Stimulated activated CD4-positive, alpha-beta T cell treated with anti-CD3 and anti-CD28 coated beads, Interleukin-4, amount 100 ng/mL, for 24 hours (primary cell): ENCODE measurements around the gene OPA3.

Experiments used
- DNase-seq: peaks from one replicate; pipeline ENCODE4 v3.0.0-alpha.2; 2020

OPA3 gene

DNA sequence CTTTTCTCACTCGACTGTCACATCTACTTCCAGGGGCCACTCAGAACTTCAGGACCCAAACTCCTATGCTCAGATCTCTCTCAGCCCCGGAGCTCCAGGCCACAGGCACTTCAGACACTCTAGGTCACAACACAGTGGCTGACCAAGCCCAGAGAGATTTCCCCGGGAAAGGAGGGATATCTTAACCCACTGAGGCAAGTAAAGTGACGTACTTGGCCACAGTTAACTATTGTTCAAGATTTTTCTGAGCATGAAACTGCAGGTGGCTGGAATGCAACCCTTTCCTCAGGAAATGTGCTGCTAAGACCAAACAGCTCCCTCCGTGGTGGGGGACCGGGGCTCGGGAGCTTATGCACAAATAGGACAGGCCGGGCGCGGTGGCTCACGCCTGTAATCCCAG lies 23.9 kb downstream of the OPA3 start:
- DNase-seq, result no peak

GRCh38 chr19:45560038-45560437 lies 24.6 kb downstream of the OPA3 start:
- DNase-seq, result no peak

DNA sequence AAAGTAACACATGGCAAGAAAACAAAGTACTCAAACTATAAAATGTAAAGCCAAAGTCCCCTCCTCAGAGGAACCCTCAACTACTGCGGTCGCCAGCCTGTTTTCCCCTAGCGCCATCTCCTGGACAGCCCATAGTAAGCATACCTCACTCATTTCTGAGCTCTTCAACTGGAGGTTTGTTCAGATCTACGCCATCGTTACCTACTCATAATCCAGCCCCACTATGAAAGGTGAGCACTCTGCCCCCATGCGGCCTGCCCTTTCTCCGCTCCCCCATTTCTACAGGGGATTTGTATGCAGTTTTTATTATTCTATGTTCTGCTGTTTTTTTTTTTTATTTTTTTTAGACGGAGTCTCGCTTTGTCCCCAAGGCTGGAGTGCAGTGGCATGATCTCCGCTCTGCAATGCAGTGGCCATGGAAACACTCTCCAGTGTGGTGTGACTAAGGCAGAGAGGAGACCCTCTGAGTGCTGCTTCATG lies 26.2 kb downstream of the OPA3 start:
- DNase-seq, result peak; percentile 63

DNA sequence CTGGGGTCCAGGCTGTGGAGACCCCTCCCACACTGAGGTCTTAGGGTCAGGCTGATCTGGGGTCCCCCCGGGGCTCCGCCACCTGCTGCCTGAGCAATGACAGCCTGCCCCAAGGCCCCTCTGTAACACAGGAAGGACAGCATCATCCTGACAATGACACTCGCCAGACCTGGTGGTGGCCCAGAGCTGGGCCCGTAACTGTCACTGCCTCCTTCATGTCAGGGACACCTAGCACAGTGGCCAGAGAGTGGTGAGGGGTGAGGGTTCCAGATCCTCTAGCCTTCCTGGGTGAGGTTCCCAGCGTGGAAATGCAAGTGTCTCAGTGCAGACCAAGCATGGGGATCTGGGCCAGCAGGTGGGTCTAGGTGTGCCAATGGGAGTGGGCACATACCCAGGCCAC lies 27.8 kb downstream of the OPA3 start:
- no peak for DNase-seq

DNA sequence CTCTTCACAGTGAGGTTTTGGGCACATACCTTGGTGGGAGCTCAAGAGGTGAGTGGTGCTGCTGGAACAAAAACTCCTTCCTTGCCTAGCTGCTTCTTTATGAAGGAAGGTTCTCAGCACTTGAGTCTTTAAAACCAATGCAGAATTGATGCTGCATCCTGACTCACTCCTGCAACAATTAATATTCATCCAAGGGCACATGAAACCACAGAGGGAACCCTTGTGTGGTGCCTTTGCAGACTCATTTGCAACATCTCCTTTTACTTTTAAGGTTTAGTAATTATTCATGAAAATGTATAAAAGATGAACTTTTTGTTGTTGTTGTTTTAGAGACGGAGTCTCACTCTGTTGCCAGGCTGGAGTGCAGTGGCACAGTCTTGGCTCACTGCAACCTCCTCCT lies 30.1 kb downstream of the OPA3 start:
- DNase-seq, result no peak

DNA sequence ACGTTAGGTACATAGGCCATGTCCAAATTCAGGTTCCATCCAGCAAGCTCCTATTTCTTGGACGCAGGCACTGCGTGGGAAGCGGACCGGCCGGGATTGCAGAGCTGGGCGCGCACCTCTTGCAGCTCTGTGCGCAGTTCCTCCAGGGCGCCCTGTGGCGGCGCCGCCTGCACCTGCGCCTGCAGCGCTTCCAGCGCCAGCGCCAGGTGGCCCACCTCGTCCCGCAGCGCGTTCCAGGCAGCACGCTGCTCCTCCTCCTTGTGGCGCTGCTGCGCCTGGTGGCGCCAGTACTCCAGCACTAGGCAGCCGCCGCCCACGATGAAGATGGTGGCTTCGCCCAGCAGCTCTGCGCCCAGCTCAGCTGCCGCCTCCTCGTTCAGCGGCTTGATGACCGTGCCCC lies 31.1 kb downstream of the OPA3 start:
- DNase-seq, result no peak

GRCh38 chr19:45547965-45548609 lies 36.5 kb downstream of the OPA3 start:
- no peak for DNase-seq

GRCh38 chr19:45547211-45547770 lies 37.3 kb downstream of the OPA3 start:
- no peak for DNase-seq

GRCh38 chr19:45542234-45542668 lies 42.4 kb downstream of the OPA3 start:
- no peak for DNase-seq

- no peak for DNase-seq
Measured at GRCh38 chr19:45539459-45539858, 45.1 kb downstream of the OPA3 start.

GRCh38 chr19:45531349-45531748 lies 53.3 kb downstream of the OPA3 start:
- DNase-seq, result no peak

DNA sequence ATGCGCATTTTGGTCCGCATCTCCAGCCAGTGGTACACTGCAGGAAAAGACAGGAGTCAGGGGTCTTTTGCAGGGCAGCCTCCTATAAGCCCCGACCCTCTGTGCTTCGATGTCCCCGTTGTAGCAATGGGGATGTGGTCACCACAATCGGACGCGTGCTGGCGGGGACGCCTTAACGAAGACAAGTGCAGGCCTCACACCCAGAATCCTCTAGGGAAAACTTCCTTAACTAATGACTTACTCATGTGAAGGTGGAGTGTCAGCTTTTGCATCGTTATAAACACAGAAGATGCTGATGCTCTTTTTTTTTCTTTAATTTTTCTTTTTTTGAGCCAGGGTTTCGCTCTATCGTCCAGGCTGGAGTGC lies 55.2 kb downstream of the OPA3 start:
- no peak for DNase-seq

GRCh38 chr19:45528744-45529419 lies 55.7 kb downstream of the OPA3 start:
- DNase-seq, result peak; percentile 11

DNA sequence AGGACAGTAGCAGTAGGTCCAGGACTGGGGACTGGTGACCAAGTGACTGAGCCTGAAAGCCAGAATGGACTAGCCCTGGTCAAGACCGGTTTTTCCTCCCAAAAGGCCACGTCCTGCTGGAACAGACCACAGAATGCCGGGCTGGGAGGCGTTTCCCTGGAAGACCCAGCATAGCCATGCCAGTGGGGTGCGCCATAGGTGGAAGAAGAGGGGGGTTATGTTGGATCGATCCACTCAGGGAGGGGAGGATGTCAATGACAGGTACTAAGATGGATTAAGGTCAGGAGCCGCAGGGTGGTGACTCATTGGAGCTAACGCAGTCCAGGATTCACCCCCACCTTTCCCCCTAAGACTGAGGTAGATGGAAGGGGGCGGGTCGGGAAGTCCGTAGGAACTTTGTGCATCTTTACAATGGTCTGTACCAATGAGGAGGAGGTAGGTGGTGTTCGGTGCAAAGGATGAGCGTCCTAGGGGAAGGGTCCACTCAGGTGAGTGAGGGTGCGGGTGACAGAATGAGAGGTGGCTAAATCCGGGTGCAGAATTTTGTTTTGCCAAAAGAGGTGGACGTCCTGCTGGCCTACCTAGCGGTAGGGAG lies 56.4 kb downstream of the OPA3 start:
- no peak for DNase-seq

- DNase-seq, result no peak
Measured at GRCh38 chr19:45527731-45528130, 56.9 kb downstream of the OPA3 start.

DNA sequence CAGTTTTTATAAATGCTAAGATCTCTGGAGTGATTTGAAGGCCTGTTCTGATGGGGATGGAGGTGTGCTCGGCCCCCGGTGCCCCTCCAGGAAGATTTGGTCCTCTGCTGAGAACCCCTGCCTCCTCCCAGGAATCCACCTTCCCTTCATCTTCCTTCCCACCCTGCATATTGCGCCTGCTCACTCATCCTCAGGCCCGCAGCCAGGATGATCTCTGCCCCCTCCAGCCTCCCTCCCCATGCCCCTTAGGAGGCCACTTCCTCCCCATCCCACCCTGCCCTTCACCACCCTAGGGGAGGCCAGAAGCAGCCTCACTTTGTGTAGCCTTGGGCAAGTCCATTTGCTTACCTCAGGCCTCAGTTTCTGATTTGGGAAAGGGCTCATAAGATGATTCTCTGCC lies 57.6 kb downstream of the OPA3 start:
- no peak for DNase-seq

GRCh38 chr19:45526143-45526542 lies 58.5 kb downstream of the OPA3 start:
- no peak for DNase-seq

- DNase-seq, result no peak
Measured at GRCh38 chr19:45524575-45525129, 60.0 kb downstream of the OPA3 start.

DNA sequence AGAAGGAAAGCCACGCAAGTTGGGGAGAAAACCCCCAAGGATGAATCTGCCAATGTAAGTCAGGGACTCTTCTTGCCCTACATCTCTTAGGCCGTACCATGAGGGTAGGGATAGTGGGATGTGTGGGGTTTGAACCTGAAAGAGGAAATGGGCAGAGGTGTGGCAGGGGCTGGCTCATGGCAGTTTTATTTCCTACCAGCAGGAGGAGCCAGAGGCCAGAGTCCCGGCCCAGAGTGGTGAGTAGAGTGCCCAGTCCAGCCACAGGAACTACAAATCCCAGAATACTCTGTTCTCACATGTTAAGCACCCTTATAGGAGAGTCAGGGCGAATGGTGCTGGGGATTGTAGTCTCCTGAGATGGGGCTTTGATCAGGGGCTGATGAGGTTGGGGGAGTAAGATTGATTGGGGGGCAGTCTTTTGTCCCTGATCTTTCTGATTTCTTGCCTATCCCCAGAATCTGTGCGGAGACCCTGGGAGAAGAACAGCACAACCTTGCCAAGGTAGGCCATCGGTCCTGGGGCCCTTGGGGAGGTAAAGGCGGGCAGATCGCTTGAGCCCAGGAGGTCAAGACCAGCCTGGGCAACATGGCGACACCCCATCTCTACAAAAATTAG lies 60.9 kb downstream of the OPA3 start:
- DNase-seq, result peak; percentile 78

GRCh38 chr19:45522010-45522941 lies 62.3 kb downstream of the OPA3 start:
- DNase-seq, result no peak

DNA sequence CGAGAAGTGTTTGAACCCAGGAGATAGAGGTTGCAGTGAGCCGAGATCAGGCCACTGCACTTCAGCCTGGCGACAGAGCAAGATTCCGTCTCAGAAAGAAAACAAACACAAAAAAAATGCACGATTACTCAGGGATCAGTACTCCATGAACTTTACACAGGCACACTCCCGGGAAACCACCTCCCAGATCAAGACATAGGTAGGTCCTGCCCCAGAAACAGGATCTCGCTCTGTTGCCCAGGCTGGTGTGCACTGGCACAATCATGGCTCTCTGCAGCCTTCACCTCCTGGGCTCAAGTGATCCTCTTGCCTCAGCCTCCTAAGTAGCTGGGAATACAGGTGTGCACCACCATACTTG lies 66.2 kb downstream of the OPA3 start:
- no peak for DNase-seq
